HEK293T (cell line): ENCODE results near the gene TNFAIP8.

Source experiments
- BHLHE40 ChIP-seq: fragments of 450-650 bp; IDR thresholded peaks from 2 replicates; pipeline ENCODE4 v1.6.1; 2016; ENCODE audit warnings: mild to moderate bottlenecking, moderate library complexity, borderline replicate concordance
- CTBP1 ChIP-seq: fragments of 450-650 bp; IDR thresholded peaks from 2 replicates; pipeline ENCODE4 v1.6.1; 2016; ENCODE audit warnings: borderline replicate concordance
- FOXA1 ChIP-seq: fragments of 450-650 bp; IDR thresholded peaks from 2 replicates; pipeline ENCODE4 v1.6.1; 2016; ENCODE audit warnings: mild to moderate bottlenecking
- FOXK2 ChIP-seq: fragments of 450-650 bp; IDR thresholded peaks from 2 replicates; pipeline ENCODE4 v1.6.1; 2016; ENCODE audit warnings: mild to moderate bottlenecking
- FOXM1 ChIP-seq: fragments of 450-650 bp; IDR thresholded peaks from 2 replicates; pipeline ENCODE4 v1.6.1; 2017; ENCODE audit warnings: mild to moderate bottlenecking, borderline replicate concordance
- HDGF ChIP-seq: fragments of 450-650 bp; IDR thresholded peaks from 2 replicates; pipeline ENCODE4 v1.6.1; 2017; ENCODE audit warnings: antibody characterized with exemption, borderline replicate concordance
- L3MBTL2 ChIP-seq: fragments of 450-650 bp; conservative IDR thresholded peaks from 2 replicates; pipeline ENCODE4 v1.6.1; 2016; ENCODE audit warnings: mild to moderate bottlenecking
- LEF1 ChIP-seq: fragments of 450-650 bp; IDR thresholded peaks from 2 replicates; pipeline ENCODE4 v1.6.1; 2017; ENCODE audit warnings: mild to moderate bottlenecking, borderline replicate concordance
- SP1 ChIP-seq: fragments of 450-650 bp; IDR thresholded peaks from 2 replicates; pipeline ENCODE4 v1.6.1; 2017
- SUZ12 ChIP-seq: fragments of 450-650 bp; IDR thresholded peaks from 2 replicates; pipeline ENCODE4 v1.6.1; 2016; ENCODE audit warnings: mild to moderate bottlenecking
- TARDBP ChIP-seq: fragments of 450-650 bp; IDR thresholded peaks from 2 replicates; pipeline ENCODE4 v1.6.1; 2016
- TF ChIP-seq, protein P1 (sequence below): fragments of 450-650 bp; IDR thresholded peaks from 2 replicates; pipeline ENCODE4 v1.6.1; 2016

DNA sequence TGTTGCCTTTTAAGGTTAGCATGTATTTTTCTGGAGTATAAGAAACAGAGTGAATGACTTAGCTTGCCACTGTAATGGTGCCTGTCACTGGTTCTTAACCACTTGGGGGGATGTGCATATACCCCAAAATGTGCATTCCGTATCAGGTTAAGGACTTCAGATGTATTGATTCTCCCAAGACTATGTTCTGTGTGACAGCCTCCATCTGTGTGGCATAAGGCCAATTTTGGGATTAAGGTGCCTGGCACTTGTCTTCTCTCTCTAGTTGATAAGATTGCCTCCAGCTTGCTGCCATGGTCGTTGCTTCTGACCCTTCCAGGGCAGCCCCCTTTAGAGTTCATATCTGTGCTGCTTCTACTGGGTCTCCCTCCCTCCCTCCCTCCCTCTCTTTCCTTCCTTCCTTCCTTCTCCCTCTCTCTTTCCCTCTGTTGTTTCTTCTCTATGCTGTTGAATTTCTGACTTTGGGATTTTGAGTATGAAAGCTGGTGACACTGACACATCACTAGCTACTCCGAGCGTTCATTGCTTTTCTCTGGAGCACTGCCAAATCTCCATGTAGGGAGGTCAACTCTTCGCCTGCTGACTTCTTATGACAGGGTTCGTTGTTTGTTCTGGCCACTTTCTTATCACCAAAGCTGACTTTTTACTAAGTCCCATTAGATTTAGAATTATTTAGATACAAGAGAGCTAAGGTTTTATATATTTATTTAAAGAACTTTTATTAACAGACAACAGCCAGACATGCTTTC lies 31.0 kb downstream of the TNFAIP8 start:
- no peak for TF ChIP-seq TARDBP
- TF ChIP-seq FOXK2: no peak
- no peak for TF ChIP-seq SP1
- TF ChIP-seq FOXA1: no peak
- no peak for TF ChIP-seq FOXM1
- TF ChIP-seq, protein P1, sequence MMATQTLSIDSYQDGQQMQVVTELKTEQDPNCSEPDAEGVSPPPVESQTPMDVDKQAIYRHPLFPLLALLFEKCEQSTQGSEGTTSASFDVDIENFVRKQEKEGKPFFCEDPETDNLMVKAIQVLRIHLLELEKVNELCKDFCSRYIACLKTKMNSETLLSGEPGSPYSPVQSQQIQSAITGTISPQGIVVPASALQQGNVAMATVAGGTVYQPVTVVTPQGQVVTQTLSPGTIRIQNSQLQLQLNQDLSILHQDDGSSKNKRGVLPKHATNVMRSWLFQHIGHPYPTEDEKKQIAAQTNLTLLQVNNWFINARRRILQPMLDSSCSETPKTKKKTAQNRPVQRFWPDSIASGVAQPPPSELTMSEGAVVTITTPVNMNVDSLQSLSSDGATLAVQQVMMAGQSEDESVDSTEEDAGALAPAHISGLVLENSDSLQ: no peak
- TF ChIP-seq L3MBTL2: no peak
- no peak for TF ChIP-seq CTBP1
- TF ChIP-seq LEF1: no peak
- TF ChIP-seq SUZ12: no peak
- no peak for TF ChIP-seq HDGF
- TF ChIP-seq BHLHE40: no peak
